ES-I3 (cell line): Measurements from ENCODE around the gene FOXC2.

Source experiments
- H3K36me3 ChIP-seq: 2 replicates; pipeline ENCODE4 v1.6.1; 2013; ENCODE audit warnings: mild to moderate bottlenecking, low read length, control low read depth, moderate library complexity; ENCODE audit not compliant: insufficient read depth
- H3K4me1 ChIP-seq: 2 replicates; pipeline ENCODE4 v1.6.1; 2013; ENCODE audit warnings: mild to moderate bottlenecking, control low read depth, low read length; ENCODE audit not compliant: insufficient read depth
- H3K9ac ChIP-seq: 2 replicates; pipeline ENCODE4 v1.6.1; 2013; ENCODE audit warnings: low read depth, mild to moderate bottlenecking, low read length, moderate library complexity
- H3K9me3 ChIP-seq: 2 replicates; pipeline ENCODE4 v1.6.1; 2013; ENCODE audit warnings: mild to moderate bottlenecking, low read length, moderate library complexity; ENCODE audit not compliant: control insufficient read depth, insufficient read depth

Gene FOXC2

DNA sequence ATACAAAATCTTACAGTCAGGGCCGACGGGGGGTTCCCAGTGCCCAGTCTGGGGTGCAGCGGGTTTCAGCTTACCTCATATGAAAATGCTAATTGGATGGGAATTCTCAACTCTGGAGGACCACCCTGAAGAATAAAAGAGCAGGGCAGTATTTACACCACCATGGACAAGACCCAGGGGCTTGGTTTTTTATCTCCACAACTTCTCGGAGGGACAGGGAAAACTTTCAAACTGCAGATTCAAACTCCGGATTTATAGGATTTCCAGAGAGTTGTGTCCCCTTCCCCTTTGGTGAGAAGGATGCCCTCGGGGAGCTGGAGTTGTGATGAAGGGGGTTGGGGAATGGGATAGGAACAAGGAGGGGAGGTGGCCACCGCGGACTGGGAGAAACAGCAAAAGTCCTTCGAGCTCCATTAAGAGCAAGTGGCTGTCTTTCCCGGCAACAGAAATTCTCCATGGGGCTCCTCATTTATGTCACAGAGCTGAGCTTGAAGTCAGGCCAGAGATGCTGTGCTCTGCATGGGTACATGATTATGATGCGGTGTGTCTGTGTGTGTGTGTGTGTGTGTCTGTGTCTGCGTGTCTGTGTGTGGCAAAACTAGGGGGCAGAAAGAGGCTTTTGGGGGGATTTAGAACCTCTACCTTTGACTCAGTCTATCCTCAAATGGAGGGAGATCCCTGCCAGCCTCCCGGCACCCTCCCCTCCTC is 27.4 kb downstream of the FOXC2 start:
- no peaks in the 10 kb centered on the region for H3K9me3 ChIP-seq
- peaks cover 5% of the 10 kb centered on the region; the same call in 1 of the 2 replicates for H3K4me1 ChIP-seq
- H3K9ac ChIP-seq, result no peak overlapping the region
- H3K36me3 ChIP-seq, result no peaks in the 10 kb centered on the region; the same call in none of the 2 replicates

DNA sequence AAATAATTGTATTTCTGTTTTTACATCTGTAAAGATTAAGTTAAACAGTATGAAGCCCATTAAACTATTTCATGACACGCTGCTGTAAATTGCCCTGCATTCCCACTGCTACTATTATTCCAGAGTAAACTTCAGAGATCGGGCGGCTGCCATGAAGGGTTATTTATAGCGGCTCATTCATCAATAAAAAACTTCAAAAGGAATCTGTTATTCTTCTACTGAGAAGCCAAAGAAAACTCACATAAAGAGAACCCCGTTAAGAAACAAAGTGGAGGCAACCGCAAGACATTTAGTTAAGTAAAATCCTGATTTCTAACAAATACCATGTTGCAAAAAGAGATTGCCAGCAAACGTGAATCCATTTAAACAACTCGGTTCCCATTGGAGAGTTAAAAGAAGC is 28.1 kb downstream of the FOXC2 start:
- Histone ChIP-seq H3K4me1 (peaks cover 5% of the 10 kb centered on the region; the same call in 1 of the 2 replicates), H3K9ac (no peak overlapping the region), H3K9me3 (no peaks in the 10 kb centered on the region), H3K36me3 (no peaks in the 10 kb centered on the region; the same call in none of the 2 replicates)

DNA sequence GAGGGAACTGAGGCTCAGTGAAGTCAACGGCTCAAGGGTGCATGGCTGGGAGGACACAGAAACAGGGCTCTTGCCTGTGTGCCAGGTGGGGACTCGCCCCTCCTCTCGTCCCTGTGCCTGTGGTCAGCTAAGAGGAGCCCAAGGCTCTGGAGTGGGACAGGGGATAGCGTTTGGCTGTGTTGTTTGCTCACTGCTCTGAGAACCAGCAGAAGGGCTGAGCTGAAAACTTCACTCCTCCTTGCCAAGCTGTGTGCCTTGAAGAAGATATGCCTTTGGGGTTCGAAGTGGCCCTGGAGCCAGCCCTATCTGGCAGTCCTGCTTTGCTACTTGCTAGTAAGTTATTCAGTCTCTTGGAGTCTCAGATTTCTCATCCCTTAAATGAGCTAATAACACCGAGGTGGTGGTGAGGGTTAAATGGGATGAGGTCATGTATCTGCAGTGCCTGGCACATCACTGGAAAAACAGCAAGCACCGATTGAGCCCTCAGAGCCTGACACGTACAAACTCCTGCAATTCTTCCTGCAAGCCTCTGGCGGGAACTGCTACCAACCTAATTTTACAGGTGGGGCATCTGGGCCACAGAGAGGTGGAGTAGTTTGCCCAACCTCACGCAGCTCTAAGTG is 29.5 kb downstream of the FOXC2 start:
- Histone ChIP-seq H3K9me3 (no peaks in the 10 kb centered on the region), H3K4me1 (no peaks in the 10 kb centered on the region), H3K9ac (no peak overlapping the region), H3K36me3 (no peaks in the 10 kb centered on the region; the same call in 1 of the 2 replicates)

DNA sequence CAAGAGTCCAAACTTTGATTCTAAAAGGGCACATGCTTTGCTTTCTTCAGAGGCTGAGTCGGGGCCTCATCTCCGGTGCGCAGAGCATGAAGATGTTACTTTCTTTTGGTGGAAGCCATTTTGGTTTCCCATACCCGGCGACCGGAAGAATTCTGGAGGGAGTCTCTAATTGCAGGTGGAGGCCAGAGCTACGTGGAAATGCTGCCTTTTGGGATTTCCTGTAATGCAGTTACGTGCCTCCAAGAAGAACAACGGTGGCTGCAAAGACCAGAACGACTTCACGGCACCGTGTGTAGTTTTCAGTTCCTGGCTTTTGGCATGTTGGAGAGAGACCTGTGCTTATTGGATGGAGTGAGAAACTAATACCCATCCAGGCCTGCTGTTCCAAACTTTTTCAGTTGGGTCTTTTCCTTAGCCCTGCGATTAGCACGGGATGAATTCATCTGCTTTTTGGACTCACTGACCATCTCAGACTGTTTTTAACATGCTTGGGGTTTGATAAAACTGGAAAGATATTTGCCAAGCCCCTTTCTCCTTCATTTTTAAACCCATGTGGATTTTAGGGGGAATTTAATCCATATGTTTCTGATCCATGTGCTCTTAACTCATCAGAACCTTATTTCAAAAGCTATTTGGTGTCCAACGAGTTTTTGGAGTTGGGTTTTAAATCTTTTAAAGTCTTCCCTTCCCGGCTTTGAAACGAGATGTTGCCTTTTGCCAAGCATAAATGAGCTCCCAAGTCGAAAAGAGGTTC is 30.7 kb downstream of the FOXC2 start:
- Histone ChIP-seq H3K4me1 (no peaks in the 10 kb centered on the region), H3K36me3 (no peaks in the 10 kb centered on the region), H3K9ac (no peak overlapping the region)

DNA sequence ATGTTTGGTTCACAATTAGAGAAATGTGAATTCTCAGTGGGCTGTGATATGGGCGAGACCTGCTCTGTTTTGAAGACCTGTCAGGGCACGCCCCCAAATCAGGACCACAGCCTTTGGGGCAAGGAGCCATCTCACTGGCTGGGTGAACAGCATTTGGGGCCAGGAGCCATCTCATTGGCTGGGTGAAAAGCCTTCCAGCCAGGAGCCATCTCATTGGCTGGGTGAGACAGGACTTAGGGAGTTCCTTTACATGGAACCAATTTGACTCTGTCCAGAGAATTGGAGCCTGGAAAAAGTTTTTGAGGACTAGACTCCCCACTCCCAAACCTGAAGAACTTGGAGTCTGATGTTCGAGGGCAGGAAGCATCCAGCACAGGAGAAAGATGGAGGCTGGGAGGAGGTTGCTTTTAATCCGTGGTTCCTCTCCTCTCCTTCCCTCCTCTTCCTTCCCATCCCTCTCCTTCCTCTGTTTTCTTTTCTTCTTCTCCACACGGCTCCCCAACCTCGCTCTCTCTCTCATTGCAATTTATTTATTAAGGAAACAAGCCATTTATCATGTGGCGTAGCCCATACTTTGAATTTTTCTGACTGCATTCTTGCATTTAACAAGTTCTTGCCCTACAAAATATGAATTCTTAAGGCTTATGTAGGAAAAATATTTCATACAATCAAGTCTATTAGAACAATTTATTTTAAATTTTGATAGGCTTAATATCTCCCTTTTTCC is 31.4 kb downstream of the FOXC2 start:
- Histone ChIP-seq H3K9ac (no peak overlapping the region), H3K36me3 (no peaks in the 10 kb centered on the region), H3K9me3 (no peaks in the 10 kb centered on the region), H3K4me1 (no peaks in the 10 kb centered on the region)

More for the DNA sequence above, 30.7 kb downstream of the FOXC2 start:
- H3K9me3 ChIP-seq, result no peaks in the 10 kb centered on the region

DNA sequence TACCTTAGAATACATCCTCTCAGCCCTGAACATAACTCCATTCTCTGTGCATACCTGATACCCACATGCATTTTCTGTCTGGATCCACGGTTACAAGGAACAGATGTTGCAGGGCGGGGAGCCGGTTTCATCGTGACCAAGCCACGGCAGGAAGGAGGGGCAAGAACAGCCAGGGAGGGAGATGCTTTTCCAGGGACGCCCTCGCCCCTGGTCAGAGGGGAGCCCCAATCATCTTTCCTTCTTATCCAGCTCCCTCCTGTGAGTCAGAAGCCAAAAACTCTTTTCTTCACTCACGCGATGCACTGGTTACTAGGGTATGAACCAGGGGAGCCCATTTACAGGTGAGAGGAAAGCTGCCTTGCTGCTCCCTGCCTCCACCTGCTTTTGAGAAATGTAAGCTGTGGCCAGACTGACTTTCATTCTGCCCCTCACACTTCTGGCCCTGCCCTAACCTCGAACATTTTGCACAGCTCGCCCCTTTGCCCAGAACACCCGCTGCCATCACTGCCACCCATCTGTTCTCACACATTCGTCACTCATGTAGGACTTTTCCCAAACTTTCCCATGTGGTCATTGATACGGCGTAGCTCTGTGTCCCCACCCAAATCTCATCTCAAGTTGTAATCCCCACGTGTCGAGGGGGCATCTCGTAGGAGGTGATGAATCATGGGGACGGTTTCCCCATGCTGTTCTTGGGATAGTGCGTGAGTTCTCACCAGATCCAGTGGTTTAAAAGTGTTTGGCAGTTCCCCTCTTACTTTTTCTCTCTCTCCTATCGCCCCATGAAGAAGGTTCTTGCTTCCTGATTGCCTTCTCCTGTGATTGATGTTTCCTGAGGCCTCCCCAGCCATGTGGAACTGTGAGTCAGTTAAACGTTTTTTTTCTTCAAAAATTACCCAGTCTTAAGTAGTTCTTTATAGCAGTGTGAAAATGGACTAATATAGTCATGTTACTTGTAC is 32.3 kb downstream of the FOXC2 start:
- Histone ChIP-seq H3K9ac (no peak overlapping the region), H3K4me1 (no peaks in the 10 kb centered on the region), H3K9me3 (no peaks in the 10 kb centered on the region), H3K36me3 (no peaks in the 10 kb centered on the region)

DNA sequence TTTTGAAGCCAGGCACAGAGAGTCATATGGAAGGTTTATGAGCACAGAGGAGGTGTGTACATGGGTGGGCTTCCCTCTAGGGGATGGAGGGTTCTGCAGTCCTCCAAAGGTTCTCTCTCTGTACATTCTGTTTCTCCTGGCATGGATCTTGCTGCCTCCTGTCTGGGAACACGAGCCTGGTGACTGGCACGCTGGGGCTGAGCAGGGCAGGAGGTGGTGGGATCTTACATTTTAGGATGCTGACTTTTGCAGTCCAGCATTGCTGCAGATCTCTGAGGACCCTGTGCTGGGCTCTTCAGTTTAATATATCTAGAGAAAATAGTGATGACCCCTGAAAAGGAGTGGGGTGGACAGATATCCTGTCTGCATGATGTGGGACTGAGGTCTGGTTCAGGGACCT is 34.7 kb downstream of the FOXC2 start:
- Histone ChIP-seq H3K4me1 (no peaks in the 10 kb centered on the region), H3K36me3 (no peaks in the 10 kb centered on the region), H3K9me3 (no peaks in the 10 kb centered on the region), H3K9ac (no peak overlapping the region)

DNA sequence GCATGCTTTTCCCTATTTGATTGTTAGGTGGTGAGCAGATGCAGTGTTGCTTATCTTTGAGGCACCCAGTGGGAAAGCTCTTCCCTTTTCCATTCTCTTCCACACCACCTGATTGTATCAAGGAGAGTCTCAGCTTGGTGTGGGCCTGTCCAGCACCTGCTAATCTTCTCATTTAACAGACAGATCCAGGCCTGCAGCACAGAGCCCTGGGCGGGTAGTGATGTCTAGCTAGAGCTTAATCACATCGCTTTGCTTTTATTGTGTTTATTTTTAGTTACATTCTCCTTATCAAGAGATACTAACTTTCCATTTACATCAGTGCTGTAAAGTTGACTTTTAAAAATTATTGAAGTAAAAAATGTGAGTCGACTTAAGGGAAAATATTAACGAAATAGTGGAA is 35.9 kb downstream of the FOXC2 start:
- Histone ChIP-seq H3K9me3 (no peaks in the 10 kb centered on the region), H3K36me3 (no peaks in the 10 kb centered on the region), H3K4me1 (no peaks in the 10 kb centered on the region), H3K9ac (no peak overlapping the region)

DNA sequence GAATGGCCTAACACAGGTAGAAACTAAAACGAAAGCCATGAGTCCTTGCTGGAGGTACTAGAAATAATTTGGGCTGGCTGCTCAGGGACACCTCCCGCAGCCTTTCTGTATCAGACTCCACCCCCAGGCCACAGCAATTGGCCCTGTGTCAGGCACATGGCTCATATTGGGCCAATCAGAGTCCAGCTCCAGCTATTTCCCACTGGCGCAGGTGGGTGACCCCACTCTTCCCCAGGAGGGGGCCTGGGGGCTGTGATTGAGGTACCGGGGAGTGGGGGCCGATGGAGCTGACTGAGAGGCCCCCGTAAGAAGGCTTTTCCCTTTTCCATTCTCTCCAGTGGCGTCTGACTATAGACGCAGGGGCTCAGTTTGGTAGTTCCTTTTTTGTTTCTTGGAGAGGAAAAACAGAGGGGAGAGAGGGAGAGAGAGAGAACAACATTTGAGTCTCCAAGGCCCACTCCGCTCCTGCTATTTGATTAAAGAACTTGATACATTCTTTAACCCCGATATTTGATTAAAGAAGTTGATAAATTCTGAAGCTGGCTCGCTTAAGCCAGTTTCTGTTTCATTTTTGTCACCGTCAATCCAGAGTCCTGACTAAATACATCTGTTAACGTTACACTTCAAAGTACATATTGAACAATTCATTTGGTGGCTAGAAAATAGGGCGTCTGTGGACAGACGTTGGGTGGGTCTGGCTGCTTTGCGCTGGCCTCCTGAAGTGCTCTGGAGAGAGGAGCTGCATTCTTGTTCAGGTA is 38.0 kb downstream of the FOXC2 start:
- Histone ChIP-seq H3K36me3 (no peaks in the 10 kb centered on the region), H3K9me3 (no peaks in the 10 kb centered on the region), H3K4me1 (peaks cover 12% of the 10 kb centered on the region), H3K9ac (no peak overlapping the region)

DNA sequence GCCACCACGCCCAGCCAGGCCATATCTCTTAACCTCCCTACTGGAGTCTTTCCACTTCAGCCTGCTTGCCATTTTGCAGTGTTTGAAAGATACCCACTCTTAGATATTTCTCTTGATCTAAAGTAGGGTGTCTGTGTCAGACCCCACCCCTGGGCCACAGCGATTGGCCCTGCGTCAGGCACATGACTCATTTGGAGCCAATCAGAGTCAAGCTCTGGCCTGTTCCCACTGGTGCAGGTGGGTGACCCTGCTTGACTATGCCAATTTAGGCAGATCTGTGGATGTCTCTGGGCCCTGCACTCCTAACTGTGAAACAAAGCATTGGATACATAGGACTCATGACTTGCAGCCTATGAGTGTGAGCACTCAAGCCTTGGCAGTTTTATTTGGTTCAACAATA is 39.3 kb downstream of the FOXC2 start:
- no peak overlapping the region for H3K9ac ChIP-seq
- H3K4me1 ChIP-seq, result peaks cover 18% of the 10 kb centered on the region
- H3K36me3 ChIP-seq, result no peaks in the 10 kb centered on the region
- no peaks in the 10 kb centered on the region for H3K9me3 ChIP-seq

DNA sequence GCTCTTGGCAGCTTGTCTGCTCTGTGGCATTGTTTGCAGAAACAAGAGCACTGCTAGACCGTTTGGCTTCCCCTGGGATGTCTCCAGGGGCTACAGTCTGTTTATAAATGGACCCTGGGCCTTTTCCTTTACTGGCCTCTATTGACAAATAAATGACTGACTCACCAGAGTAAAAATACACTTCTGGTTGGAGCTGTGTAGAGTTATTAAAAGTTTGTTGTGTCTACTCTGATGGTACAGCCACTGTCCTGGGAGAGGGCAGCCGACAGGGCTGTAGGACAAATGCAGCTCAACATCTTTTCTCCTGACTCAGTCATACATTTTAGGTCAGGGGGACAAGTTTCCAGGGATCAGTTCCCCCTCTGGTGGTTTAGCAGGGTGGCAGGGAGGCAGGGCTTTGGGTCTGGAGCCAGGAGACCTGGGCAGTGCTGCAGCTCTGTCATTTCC is 41.7 kb downstream of the FOXC2 start:
- peaks cover 18% of the 10 kb centered on the region for H3K4me1 ChIP-seq
- no peaks in the 10 kb centered on the region for H3K9me3 ChIP-seq
- H3K9ac ChIP-seq, result no peak overlapping the region
- no peaks in the 10 kb centered on the region for H3K36me3 ChIP-seq

DNA sequence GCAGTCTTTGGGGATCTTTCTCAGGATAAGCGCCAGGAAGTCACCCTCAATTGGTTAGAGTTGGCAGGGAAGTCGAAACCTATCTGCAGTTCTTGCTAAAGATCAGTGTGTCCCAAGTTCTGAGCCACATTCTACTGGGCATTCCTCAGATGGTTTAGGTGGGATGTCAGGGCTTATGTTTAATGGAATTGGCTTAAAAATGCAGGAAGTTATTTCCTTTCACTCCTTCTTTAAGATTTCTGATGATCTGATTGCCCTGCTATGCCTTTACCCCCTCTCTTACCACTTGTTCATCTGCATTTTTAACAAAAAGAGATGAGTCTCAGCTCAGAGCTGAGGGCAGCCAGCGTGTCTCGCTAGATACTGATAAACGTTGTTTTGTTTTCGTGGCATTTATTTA is 42.5 kb downstream of the FOXC2 start:
- Histone ChIP-seq H3K4me1 (peaks cover 18% of the 10 kb centered on the region), H3K9ac (peak overlapping the region; percentile 13; the same call in 1 of the 2 replicates), H3K36me3 (no peaks in the 10 kb centered on the region), H3K9me3 (no peaks in the 10 kb centered on the region)

DNA sequence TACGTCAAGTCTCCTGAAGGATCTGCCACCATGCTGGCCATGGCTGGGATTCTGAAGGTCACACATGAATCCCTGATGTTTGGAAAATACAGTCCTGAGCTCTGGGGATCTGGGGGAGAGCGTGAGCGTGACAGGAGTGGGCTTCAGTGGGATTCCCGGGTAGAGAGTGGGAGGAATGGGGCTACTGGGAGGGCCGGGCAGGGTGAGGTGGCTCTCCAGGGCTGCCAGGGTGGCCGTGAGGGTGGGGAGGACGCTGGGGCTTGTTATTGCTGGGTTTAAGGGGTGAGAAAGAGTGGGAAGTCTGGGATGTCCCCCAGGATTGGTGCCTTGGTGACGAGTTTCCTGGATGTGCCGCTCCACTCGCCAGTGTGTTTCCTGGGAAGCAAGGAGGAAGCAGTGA is 43.0 kb downstream of the FOXC2 start:
- peak overlapping the region; percentile 13; the same call in 1 of the 2 replicates for H3K9ac ChIP-seq
- peaks cover 22% of the 10 kb centered on the region for H3K4me1 ChIP-seq
- no peaks in the 10 kb centered on the region for H3K9me3 ChIP-seq
- H3K36me3 ChIP-seq, result no peaks in the 10 kb centered on the region
